GM21717 (cell line): ENCODE results near the gene KCNAB1.

Experiments
- ATAC-seq: cut with Tn5 transposase; IDR thresholded peaks from one replicate; pipeline ENCODE4 v1.9.1; 2021; ENCODE audit warnings: mild to moderate bottlenecking, moderate library complexity; ENCODE audit not compliant: unreplicated experiment

Gene KCNAB1

DNA sequence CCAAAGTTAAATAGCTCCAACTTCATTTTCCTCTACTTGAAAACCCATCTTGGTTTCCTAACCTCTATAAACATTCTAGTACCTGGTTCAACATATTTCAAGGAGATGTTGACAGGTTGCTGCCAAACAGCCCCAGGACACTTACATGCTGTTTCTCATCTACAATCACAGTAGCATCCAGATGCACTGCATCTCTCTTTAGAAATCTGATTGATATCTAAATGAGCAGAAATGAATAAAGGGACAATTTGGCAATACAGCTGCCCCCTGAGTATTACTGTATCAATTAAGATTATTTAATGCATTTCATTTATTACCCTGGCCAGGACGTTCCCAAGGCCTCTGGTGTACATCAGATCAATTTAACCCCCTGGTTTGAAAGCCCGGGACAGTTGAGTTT is 360.6 kb downstream of the KCNAB1 start:
- ATAC-seq: no peak

DNA sequence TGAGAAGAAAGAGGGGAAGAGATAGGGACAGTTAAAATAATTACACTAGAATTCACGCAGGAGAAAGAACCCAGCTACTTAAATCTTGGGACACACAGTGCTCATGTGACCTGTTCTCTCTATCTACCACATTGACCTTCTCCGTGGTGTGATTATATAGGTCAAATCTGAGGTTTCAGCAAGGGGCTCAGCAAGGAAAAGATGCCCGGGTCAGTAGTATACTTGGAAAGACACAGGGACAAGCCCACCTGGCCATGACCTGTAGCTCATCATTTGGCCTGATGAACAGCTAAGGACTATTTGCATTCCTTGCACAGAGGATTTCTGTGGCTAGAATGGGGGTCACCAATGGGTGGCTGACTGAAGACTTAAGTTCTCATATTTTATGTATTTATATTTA is 362.6 kb downstream of the KCNAB1 start:
- peak; percentile 9 for ATAC-seq

DNA sequence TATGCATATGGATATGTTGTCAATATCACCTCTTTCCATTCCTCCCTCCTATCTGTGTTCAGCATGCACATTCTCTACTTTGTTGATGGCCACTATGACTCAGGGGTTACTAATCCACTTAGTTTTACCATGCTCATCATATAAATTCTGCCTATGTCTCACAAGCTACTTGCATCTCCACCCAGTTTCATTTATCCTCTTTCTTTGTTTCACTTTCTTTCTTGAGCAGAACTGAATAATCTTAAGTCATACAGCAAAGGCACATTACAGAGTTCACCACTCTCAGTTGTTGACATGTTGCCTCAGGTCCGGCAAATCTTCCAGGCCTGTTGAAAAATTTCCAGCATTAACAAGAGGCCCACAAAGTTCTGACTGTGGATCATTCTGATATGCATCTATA is 363.0 kb downstream of the KCNAB1 start:
- ATAC-seq: peak; percentile 90

DNA sequence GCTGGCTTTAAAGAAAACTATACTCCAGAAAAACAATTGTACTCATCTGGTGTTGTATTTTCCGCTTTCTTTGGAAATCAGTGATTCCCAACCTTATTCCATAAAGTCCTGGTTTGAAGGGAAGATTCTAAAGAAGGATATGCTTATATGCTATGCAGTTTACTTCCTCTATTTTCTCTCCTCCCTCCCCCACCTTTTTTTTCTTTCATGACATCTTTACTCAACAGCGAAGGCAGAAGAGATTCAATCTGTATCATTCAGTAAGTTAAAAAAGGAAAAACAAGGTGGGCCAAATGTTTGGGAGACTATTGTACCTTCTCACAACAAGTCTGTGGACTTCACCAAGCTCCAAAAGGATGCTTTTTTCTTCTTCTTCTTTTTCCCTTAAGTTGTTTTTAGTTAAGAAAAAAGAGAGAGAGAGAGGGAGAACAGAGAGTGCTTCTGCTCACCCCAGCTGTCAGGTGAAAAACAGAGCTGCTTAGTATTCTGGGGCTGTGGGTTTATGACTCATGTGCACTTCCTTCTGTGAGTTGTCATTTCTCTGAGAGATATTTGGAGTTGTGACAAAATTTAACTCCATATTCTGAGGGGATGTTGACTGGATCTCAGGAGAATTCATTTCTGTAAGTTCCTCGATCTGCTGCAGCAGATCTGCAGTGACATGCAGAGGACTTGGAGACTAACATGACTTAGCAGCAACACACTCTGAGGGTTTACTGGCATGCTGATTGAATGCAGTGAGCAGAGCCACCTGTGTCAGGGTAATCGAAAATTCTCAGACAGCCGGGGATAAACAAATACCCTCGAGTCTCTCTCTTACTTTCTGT is 363.8 kb downstream of the KCNAB1 start:
- peak; percentile 86 for ATAC-seq

DNA sequence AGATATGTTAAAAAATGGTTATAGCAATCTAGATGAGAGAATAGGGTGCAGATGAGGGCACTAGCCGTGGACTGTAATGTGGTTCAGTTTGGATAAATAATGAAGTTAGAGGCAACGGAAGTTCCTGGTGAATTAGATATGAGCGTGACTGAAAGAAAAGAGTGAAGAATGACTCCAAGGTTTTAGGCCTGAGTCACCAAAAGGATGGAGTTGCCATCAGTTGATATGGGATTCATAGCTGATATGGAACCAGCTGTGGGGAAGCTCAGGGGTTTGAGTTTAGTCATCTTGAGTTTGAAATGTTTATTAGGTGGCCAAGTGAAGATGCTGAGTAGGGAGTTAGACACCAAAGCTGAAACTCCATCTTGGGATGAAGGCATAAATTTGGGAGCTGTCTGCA is 368.4 kb downstream of the KCNAB1 start:
- ATAC-seq: no peak

DNA sequence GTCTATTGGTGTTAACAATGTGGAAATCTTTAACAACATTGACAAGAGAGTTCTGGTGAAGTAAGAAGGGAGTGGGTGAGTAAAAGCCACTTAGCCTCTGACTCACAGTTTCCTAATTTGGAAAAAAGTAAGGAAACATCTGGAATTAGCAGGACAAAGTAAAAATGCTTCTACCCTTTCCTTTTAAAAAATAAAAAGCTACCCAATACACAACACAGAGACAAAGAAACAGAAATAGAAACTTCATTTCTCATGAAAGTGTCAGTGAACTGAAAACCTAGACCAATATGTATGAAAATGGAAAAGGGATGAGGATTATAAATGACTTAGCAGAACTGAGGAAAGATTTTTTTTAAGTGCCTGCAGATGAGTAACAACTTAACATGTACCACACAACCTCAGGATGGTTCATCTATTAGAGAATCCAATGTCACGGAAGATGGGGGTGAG is 369.1 kb downstream of the KCNAB1 start:
- ATAC-seq: peak; percentile 47

DNA sequence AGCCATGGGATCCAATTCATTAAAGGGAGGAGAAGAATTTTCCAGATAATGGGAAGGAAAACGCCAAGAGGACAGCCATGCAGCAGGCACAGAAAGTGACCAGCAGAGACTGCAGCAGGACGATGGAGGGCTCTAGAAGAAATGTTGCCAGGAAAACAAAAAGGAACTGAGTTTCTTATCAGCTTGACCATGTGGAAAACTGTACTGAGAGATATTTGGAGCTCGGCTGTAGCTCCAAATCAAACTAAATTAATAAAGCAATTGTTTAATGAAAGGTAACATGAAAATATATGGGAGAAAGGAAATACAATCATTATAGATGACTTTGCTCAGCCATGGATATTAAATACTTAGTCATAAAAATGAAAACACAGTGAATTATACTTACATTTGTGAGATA is 370.8 kb downstream of the KCNAB1 start:
- ATAC-seq: no peak

DNA sequence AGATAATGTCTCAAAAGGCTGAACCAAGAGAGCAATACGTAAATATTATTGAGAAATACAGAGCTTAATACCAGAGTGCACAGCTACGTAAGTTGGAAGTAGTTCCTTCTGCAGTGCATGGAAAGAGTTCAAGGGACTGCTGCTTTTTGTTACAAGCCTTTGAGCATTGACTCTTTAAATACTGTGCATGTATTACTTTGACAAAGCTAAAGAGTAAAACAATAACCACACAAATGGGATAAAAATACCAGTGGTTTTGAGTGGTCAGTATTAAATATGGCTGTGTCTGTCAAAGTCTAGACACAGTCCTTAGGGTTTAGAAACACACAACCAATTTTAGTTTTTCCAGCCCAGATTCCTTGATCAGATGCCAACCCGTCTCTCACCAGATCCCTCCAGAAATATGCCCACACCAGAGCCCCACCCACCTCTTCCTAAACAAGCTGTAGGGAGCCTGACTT is 372.5 kb downstream of the KCNAB1 start:
- ATAC-seq: no peak

DNA sequence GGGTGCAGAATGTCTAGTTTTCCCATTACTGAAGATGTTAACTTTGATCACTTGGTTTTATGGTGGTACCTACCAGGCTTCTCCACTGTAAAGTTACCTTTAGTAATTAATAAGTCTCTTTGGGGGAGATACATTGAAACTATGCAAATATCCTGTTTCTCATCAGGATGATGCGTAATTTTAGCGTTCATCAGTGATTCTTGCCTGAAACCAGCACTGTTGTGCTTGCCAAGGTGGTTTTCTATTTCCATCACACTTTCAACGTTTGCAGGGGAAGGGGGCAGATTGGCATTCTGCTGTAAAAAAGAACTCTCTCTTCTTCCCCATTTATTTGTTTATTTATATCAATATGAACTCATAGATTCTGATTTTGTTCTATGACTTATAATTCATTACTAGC is 373.5 kb downstream of the KCNAB1 start:
- no peak for ATAC-seq

DNA sequence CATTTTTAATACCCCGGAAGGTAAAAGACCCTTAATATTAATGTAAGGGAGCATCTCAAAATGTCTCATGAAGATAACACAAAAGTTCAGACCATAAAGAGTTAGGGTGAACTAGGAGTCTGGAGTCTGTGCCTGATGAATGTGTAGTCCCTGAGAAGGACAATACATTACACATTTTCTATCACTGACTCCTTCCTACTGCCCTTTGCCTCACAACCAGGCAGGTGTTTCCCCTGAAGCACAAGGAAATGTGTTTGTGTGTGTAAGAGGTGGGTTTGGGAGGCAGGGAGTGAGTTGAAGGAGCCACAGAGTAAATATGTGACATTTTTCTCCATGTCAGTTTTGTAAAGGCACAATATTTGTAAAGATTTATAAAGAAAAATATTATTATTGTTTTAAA is 375.4 kb downstream of the KCNAB1 start:
- no peak for ATAC-seq

DNA sequence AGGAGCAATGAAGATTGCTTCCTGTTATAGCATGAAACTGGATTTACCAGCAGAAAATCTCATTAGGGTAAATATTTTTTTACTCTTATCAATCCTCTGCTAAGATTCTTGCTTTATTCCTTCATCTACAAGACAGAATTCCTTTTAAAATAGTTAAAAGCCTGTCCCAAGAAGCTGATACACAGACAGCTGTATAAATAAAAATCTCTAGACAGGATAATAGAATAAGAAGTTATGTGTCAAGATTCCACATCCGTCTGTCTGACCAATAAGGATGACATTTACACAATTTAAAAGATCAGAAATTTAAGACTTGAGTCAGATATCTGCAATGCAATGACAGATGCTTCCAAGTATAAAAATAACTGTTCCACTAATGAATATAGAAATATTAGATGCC is 376.9 kb downstream of the KCNAB1 start:
- ATAC-seq: no peak

DNA sequence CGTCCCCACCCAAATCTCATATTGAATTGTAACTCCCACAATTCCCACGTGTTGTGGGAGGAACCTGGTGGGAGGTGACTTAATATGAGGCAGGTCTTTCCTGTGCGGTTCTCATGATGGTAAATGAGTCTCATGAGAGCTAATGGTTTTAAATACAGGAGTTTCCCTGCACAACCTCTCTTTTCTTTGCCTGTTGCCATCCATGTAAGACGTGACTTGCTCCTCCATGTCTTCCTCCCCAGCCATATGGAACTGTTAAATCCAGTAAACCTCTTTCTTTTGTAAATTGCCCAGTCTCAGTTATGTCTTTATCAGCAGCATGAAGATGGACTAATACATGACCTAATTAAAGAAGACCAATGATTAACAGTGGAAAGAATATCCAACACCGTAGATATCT is 377.9 kb downstream of the KCNAB1 start:
- ATAC-seq: no peak

DNA sequence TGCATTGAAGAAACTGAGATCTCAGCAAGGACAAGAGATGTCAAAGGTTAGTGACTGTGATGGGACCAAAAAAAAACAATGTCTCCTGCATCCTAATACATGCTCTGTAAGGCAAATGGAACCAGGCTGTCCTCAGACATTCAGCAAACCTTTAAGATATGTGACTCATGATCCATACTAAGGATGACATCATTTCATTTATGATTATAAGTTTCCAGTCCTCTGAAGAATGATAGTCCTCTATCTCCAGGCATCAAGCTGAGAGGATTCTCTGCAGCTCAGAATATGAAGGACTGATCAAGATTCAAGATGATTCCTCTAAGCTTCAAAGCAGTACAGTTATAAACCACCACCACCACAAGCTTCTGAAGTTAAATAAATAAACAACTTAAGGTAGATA is 386.9 kb downstream of the KCNAB1 start:
- no peak for ATAC-seq

DNA sequence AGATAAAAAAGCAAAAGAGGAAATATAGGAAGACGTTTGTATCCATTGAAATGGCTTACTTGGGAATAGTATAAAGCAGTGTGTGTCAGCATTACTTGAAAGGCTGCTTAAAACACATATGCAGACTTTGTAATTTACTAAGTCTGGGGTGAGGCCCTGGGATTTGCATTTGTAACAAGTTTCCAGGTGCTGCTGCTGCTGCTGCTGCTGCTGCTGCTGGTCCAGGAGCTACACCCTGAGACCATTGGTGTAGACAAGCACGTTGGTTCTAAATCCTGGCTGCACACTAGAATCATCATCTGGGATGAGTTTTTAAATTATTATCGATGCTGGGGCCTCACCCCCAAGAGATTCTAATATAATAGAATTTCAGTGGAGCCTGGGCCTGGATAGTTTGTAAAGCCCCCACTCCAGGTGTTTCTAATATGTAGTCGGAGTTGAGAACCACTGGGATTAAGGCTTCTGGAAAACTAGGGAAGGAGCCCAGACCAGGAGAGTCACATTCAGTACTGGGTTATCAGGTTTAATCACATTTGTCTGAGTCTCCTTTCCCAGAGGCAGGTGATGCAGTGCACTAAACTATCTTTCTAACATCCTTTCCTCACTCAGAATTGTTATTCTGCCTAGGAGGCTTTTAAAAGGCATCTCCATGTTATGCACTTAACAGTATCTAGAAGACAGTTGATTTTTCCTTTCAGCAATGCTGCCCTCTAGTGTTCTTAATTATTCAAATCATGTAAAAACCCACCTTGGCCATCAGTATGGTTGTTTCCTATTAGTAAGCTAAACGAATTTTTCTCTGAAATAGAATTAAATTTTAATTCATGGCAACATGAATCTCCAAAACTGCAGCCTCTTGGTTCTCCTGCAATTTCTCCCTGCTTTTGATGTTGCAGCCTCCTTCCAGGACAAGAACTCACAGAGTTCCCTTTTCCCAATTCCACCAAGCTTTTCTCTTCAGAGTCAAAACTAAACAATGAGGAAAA is 389.1 kb downstream of the KCNAB1 start:
- ATAC-seq: peak; percentile 82

DNA sequence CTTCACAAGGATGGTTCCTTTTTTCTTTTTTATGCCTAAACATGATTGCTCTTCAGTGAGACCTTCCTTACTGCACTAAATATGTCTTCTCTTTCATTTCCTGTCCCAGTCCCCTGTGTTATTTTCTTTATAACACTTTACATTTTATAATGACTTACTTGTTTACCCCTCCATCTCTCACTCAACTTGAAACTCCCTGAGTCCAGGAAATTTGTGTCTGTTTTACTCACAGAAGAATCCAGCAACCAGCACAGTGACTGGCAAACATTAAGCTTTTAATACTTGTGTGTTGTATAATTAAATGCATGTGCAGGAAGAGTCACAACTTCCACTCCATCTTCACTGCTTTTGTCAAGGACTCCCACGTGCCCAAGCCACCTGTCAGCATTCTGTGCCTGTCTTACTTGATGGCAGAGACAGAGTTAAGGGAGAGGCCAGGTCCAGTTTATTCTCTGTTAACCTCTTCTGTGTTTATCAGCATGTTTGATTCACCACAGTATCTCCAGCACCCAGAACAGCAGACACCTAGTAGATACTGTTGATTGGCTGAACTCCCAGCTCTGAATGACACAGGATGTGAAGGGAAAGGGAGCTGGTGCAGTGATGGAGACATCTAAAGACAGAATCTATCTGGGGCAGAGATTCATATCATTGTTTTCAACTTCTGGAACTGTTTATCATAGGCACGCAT is 391.8 kb downstream of the KCNAB1 start:
- ATAC-seq: no peak

DNA sequence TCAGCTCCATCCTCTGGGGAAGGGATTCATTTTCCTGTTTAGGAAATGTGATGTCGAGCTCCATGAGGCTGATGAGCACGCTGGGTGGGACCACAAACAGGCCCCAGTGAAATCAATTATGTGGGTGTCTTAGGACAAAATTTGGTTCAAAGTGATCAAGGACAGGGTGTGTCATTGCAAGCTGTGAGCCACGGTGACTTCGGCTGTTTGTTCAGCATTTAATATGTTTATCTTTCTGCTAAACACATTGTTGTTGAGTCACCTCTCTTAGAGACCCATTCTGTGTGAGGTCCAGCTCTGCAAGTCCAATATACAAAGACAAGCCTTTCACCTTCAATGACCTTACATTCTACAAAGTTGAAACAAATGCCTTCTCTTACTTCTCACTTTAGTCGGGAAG is 393.2 kb downstream of the KCNAB1 start:
- no peak for ATAC-seq

DNA sequence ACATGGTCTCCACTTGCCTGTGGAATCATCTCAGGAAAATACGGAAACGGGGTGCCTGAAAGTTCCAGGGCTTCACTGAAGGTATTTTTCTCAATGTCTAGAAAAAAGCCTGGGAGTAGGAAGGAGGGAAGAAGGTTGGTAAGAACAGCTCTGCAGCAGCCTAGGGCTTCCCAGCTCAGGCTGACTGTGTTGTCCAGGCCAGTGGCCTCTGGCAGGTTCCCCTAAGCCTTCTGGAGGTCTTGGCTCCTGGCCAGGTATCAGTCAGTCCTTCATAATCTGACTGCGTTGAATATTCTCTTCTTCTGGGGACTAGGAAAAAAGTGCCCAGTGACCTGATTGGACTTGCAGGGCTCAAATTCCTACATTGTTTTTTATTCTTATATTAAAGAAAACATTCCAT is 395.9 kb downstream of the KCNAB1 start:
- no peak for ATAC-seq

DNA sequence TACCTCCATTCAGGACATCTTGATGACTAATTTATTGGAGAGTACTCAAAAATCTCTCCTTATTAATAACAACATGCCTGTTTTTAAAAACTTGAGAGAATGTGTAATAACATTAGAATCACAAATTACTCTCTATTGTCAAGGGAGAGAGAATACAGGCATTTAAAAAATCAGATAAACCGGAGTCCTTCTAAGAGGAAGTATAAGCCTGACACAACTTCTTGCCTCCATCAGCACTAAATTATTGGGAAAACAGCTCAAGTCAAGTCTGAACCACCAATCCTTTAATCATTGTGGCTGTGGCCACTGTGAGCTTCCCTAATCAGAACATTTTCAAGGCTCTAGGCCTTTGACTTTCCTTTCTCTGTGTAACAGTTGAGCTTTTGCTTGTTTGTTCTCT is 396.6 kb downstream of the KCNAB1 start:
- no peak for ATAC-seq

DNA sequence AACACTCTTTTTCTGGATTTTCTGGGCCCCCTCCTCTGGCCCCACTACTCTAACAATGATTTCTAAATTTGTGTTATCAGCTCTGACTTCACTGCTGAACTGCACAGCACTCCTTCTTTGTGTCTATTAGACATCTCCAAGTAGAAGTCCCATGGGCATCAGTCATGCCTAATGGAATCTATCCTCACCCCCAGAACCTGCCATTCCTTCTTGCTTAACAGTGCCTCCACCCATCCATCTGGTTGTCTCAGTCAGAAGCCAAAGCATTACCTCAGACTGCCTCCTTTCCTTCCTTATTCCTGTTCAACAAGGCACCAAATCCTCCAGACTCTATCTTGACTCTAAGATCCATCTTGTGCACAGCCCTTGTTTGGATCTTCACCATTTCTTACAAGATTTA is 398.3 kb downstream of the KCNAB1 start:
- ATAC-seq: no peak

DNA sequence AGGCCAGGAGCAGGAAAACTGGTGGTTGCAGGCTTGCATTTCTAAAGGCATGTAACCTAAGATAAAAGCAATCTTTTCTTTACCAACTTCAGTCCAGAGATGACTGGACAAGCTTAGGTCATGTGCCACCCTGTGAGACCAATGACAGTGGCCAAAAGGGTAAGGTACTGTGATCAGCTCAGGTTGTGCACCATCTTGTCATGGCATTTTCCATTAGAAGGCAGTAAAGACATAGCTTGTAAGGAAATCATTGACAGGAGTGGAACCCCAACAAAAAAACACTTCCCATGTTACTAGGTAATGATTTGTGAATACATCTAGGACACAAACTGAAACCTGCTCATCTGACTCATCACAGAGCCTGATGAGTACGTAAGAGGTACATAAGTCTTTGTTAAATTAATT is 399.4 kb downstream of the KCNAB1 start:
- ATAC-seq: peak; percentile 63

DNA sequence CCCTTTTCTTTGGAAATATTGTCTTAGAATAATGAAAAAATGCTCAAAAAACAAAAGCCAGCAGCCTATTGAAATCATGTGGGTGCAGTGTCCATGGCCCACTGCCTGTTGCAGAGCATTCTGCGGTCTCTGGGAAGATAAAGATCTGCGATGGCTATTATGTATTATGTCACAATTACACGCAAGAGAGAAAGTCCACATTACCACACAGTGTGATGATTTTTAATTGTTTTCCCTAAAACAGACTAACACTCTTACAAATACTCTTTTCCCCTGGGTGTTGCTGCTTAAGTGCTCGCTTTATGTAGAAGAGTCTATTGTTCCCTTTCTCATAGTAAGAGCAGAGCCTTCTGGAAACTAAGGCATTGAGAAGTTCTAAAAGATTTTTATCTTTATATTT is 402.3 kb downstream of the KCNAB1 start:
- ATAC-seq: no peak
